GM21423 (cell line): ENCODE results near the gene FNDC3B.
"Not testable (repeated sequence)": the region's sequence is repeated elsewhere in the genome, so short reads cannot be mapped to it uniquely, and the experiment has no call there.

Experiments
- ATAC-seq: cut with Tn5 transposase; IDR thresholded peaks from one replicate; pipeline ENCODE4 v1.9.1; 2021; ENCODE audit warnings: mild to moderate bottlenecking, moderate library complexity; ENCODE audit not compliant: unreplicated experiment

Gene FNDC3B

GRCh38 chr3:172351895-172352466, 312.6 kb downstream of the FNDC3B start:
- no peak for ATAC-seq

GRCh38 chr3:172352786-172353185, 313.4 kb downstream of the FNDC3B start:
- ATAC-seq, result no peak

GRCh38 chr3:172354931-172355499, 315.6 kb downstream of the FNDC3B start:
- ATAC-seq, result no peak

- ATAC-seq, result no peak
Measured at GRCh38 chr3:172355836-172356235, 316.5 kb downstream of the FNDC3B start.

- no peak for ATAC-seq
Measured at GRCh38 chr3:172356427-172356826, 317.0 kb downstream of the FNDC3B start.

- ATAC-seq, result no peak
Measured at GRCh38 chr3:172357850-172358754, 318.7 kb downstream of the FNDC3B start.

GRCh38 chr3:172359231-172359630, 319.9 kb downstream of the FNDC3B start:
- ATAC-seq, result no peak

- ATAC-seq, result no peak
Measured at GRCh38 chr3:172359996-172360395, 320.6 kb downstream of the FNDC3B start.

- ATAC-seq, result no peak
Measured at GRCh38 chr3:172362583-172362982, 323.2 kb downstream of the FNDC3B start.

- ATAC-seq, result no peak
Measured at GRCh38 chr3:172364374-172365027, 325.1 kb downstream of the FNDC3B start.

GRCh38 chr3:172365028-172365567, 325.7 kb downstream of the FNDC3B start:
- no peak for ATAC-seq

- ATAC-seq, result no peak
Measured at GRCh38 chr3:172367205-172368105, 328.1 kb downstream of the FNDC3B start.

GRCh38 chr3:172368556-172368955, 329.2 kb downstream of the FNDC3B start:
- not testable (repeated sequence) for ATAC-seq

- no peak for ATAC-seq
Measured at GRCh38 chr3:172369590-172370259, 330.3 kb downstream of the FNDC3B start.

- no peak for ATAC-seq
Measured at GRCh38 chr3:172370419-172370818, 331.0 kb downstream of the FNDC3B start.

- ATAC-seq, result no peak
Measured at GRCh38 chr3:172371544-172371943, 332.2 kb downstream of the FNDC3B start.

GRCh38 chr3:172372895-172373294, 333.5 kb downstream of the FNDC3B start:
- ATAC-seq, result no peak

GRCh38 chr3:172373912-172374311, 334.5 kb downstream of the FNDC3B start:
- no peak for ATAC-seq

GRCh38 chr3:172375206-172375850, 335.9 kb downstream of the FNDC3B start:
- ATAC-seq, result no peak
